ENCODE data around the gene SLC7A5. TPM values are rescaled to one million over a fixed set of nuclear protein-coding genes. Genes with fewer than 3 reads are reported as not detected.

Gene SLC7A5
- total and polyA plus RNA-seq, 2 of the 13 experiments (the other 11 are each of a cell fraction or from before 2014, with no cell fraction given), result 79.6 to 155 TPM

DNA sequence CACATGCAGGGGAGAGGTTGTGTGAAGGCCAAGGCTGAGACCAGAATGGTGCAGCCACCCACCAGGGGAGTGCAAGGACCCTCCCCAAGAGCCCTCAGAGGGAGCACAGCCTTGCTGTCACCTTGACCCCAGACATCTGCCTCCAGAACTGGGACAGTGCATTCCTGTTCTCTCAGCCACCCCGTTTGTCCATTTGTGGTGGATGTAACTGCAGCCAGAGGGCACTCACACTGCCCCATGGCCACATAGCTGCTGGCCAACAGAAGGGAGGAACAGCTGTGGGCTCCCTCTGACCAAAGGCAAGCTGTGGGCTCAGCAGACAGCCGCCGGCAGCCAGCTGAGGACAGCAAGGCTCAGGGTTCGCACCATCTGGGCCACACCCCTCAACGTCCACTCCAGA is 53.7 kb downstream of the SLC7A5 start (continued):
- TF ChIP-seq, protein P1, sequence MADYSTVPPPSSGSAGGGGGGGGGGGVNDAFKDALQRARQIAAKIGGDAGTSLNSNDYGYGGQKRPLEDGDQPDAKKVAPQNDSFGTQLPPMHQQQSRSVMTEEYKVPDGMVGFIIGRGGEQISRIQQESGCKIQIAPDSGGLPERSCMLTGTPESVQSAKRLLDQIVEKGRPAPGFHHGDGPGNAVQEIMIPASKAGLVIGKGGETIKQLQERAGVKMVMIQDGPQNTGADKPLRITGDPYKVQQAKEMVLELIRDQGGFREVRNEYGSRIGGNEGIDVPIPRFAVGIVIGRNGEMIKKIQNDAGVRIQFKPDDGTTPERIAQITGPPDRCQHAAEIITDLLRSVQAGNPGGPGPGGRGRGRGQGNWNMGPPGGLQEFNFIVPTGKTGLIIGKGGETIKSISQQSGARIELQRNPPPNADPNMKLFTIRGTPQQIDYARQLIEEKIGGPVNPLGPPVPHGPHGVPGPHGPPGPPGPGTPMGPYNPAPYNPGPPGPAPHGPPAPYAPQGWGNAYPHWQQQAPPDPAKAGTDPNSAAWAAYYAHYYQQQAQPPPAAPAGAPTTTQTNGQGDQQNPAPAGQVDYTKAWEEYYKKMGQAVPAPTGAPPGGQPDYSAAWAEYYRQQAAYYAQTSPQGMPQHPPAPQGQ (CRISPR knock-in tag; IDR thresholded peaks at IDR 0.05; ENCODE audit: borderline replicate concordance), result no peak
- TF ChIP-seq ZNF766 (CRISPR knock-in tag; IDR thresholded peaks at IDR 0.05; ENCODE audit: borderline replicate concordance) (no peak), ZNF614 (CRISPR knock-in tag; IDR thresholded peaks at IDR 0.05; ENCODE audit: borderline replicate concordance) (no peak), ZBTB21 (CRISPR knock-in tag; IDR thresholded peaks at IDR 0.05) (no peak), ZNF496 (CRISPR knock-in tag; IDR thresholded peaks at IDR 0.05; ENCODE audit: insufficient replicate concordance) (no peak), THAP11 (CRISPR knock-in tag; IDR thresholded peaks at IDR 0.05) (0 out of 2 replicates have a peak, but pooled peaks have one; percentile 26), HNRNPH1 (optimal IDR thresholded peaks at IDR 0.05; ENCODE audit: low read depth, low read length) (no peak), DMAP1 (CRISPR knock-in tag; IDR thresholded peaks at IDR 0.05) (no peak), KLF16 (CRISPR knock-in tag; IDR thresholded peaks at IDR 0.05) (no peak), PITX1 (CRISPR knock-in tag; IDR thresholded peaks at IDR 0.05) (no peak), REPIN1 (CRISPR knock-in tag; IDR thresholded peaks at IDR 0.05; ENCODE audit: borderline replicate concordance, low read depth) (no peak), ZNF354B (CRISPR knock-in tag; IDR thresholded peaks at IDR 0.05) (no peak), PHF5A (CRISPR knock-in tag; IDR thresholded peaks at IDR 0.05; ENCODE audit: low read depth, unreplicated experiment) (no peak), ZNF75D (CRISPR knock-in tag; IDR thresholded peaks at IDR 0.05; ENCODE audit: borderline replicate concordance) (no peak), HMG20A (CRISPR knock-in tag; IDR thresholded peaks at IDR 0.05; ENCODE audit: borderline replicate concordance) (no peak; the same call in 1 of the 2 replicates), PRMT3 (CRISPR knock-in tag; IDR thresholded peaks at IDR 0.05; ENCODE audit: borderline replicate concordance, low read depth) (no peak), FOXK2 (IDR thresholded peaks at IDR 0.05) (no peak), GFI1 (CRISPR knock-in tag; IDR thresholded peaks at IDR 0.05; ENCODE audit: borderline replicate concordance) (no peak), YEATS2 (CRISPR knock-in tag; IDR thresholded peaks at IDR 0.05; ENCODE audit: borderline replicate concordance) (no peak), NAIF1 (CRISPR knock-in tag; IDR thresholded peaks at IDR 0.05; ENCODE audit: borderline replicate concordance) (no peak)
- TF ChIP-seq, protein P2, sequence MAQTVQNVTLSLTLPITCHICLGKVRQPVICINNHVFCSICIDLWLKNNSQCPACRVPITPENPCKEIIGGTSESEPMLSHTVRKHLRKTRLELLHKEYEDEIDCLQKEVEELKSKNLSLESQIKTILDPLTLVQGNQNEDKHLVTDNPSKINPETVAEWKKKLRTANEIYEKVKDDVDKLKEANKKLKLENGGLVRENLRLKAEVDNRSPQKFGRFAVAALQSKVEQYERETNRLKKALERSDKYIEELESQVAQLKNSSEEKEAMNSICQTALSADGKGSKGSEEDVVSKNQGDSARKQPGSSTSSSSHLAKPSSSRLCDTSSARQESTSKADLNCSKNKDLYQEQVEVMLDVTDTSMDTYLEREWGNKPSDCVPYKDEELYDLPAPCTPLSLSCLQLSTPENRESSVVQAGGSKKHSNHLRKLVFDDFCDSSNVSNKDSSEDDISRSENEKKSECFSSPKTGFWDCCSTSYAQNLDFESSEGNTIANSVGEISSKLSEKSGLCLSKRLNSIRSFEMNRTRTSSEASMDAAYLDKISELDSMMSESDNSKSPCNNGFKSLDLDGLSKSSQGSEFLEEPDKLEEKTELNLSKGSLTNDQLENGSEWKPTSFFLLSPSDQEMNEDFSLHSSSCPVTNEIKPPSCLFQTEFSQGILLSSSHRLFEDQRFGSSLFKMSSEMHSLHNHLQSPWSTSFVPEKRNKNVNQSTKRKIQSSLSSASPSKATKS (CRISPR knock-in tag; IDR thresholded peaks at IDR 0.05), result no peak
- TF ChIP-seq, protein P3, sequence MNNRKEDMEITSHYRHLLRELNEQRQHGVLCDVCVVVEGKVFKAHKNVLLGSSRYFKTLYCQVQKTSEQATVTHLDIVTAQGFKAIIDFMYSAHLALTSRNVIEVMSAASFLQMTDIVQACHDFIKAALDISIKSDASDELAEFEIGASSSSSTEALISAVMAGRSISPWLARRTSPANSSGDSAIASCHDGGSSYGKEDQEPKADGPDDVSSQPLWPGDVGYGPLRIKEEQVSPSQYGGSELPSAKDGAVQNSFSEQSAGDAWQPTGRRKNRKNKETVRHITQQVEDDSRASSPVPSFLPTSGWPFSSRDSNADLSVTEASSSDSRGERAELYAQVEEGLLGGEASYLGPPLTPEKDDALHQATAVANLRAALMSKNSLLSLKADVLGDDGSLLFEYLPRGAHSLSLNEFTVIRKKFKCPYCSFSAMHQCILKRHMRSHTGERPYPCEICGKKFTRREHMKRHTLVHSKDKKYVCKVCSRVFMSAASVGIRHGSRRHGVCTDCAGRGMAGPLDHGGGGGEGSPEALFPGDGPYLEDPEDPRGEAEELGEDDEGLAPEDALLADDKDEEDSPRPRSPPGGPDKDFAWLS (CRISPR knock-in tag; IDR thresholded peaks at IDR 0.05; ENCODE audit: borderline replicate concordance), result no peak
- TF ChIP-seq, protein P4, sequence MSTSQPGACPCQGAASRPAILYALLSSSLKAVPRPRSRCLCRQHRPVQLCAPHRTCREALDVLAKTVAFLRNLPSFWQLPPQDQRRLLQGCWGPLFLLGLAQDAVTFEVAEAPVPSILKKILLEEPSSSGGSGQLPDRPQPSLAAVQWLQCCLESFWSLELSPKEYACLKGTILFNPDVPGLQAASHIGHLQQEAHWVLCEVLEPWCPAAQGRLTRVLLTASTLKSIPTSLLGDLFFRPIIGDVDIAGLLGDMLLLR (CRISPR knock-in tag; IDR thresholded peaks at IDR 0.05), result no peak
- TF ChIP-seq, protein P5, sequence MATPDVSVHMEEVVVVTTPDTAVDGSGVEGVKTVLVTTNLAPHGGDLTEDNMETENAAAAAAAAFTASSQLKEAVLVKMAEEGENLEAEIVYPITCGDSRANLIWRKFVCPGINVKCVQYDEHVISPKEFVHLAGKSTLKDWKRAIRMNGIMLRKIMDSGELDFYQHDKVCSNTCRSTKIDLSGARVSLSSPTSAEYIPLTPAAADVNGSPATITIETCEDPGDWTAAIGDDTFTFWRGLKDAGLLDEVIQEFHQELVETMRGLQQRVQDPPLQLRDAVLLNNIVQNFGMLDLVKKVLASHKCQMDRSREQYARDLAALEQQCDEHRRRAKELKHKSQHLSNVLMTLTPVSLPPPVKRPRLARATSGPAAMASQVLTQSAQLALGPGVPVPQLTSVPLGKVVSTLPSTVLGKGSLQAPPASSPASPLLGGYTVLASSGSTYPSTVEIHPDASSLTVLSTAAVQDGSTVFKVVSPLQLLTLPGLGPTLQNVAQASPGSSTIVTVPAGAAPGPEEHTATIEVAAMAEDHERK (CRISPR knock-in tag; IDR thresholded peaks at IDR 0.05; ENCODE audit: low read depth), result no peak
